SJSA1 (cell line): ENCODE results near the gene CYP4F12. TPM values are rescaled to one million over a fixed set of nuclear protein-coding genes. Genes with fewer than 3 reads are reported as not detected.

Experiments used
- DNase-seq, 2 experiments: peaks; one replicate each; pipeline ENCODE4 v3.0.0-alpha.2; 2015 to 2020; ENCODE audit warnings: low spot score in 2 of 2, low read depth in 1 of 2
- H3K27ac ChIP-seq: fragments of 250-450 bp; sonication (Bioruptor Pico); 2 replicates; pipeline ENCODE4 v1.5.1; 2020; ENCODE audit warnings: mild to moderate bottlenecking, moderate library complexity
- H3K27me3 ChIP-seq: fragments of 250-450 bp; sonication (Bioruptor Pico); replicated peaks from 2 replicates; pipeline ENCODE4 v1.5.1; 2020; ENCODE audit warnings: mild to moderate bottlenecking, moderate library complexity
- H3K36me3 ChIP-seq: fragments of 250-450 bp; sonication (Bioruptor Pico); 2 replicates; pipeline ENCODE4 v1.5.1; 2020; ENCODE audit warnings: mild to moderate bottlenecking
- H3K4me1 ChIP-seq: fragments of 250-450 bp; sonication (Bioruptor Pico); replicated peaks from 2 replicates; pipeline ENCODE4 v1.6.1; 2021; ENCODE audit warnings: mild to moderate bottlenecking
- H3K4me3 ChIP-seq: fragments of 250-450 bp; sonication (Bioruptor Pico); 2 replicates; pipeline ENCODE4 v1.5.1; 2020; ENCODE audit warnings: mild to moderate bottlenecking
- H3K9me3 ChIP-seq: fragments of 250-450 bp; sonication (Bioruptor Pico); replicated peaks from 2 replicates; pipeline ENCODE4 v1.5.1; 2020; ENCODE audit warnings: mild to moderate bottlenecking
- total RNA-seq: library from RNA; depleted of rRNA; stranded (reverse); fragments of >200 nt; shearing (Covaris generic); gene quantifications from 2 replicates; pipeline ENCODE4 v1.2.3, GENCODE V29; 2014; rRNA removed

The CYP4F12 gene
- total RNA-seq, result not detected in 2 replicates

GRCh38 chr19:15672580-15673175, at the start of gene CYP4F12:
Gene CYP4F12 (plus strand): TSS chr19:15673087. CDS start chr19:15673530, 443 bp downstream.
- Histone ChIP-seq H3K27ac (no peak within 1 kb of the TSS), H3K4me1 (no peaks in the 10 kb centered on the region), H3K9me3 (no peaks in the 10 kb centered on the region), H3K4me3 (no peak within 1 kb of the TSS), H3K36me3 (no peaks in the 10 kb centered on the region), H3K27me3 (no peaks in the 10 kb centered on the region)
- no peak for DNase-seq

- no peaks in the 10 kb centered on the region for H3K9me3 ChIP-seq
- no peak for DNase-seq
- H3K4me1 ChIP-seq, result no peaks in the 10 kb centered on the region
- H3K36me3 ChIP-seq, result no peaks in the 10 kb centered on the region
- no peak overlapping the region for H3K27ac ChIP-seq
- no peak overlapping the region for H3K4me3 ChIP-seq
- no peaks in the 10 kb centered on the region for H3K27me3 ChIP-seq
These were observed 49.1 kb upstream of the CYP4F12 start for GRCh38 chr19:15623711-15624318.

- DNase-seq, result peak in 1 of 2 experiments; percentile 34
- Histone ChIP-seq H3K4me3 (no peak overlapping the region), H3K27me3 (0 out of 2 replicates have a peak, but pooled peaks cover 1% of the 10 kb centered on the region), H3K4me1 (no peaks in the 10 kb centered on the region), H3K9me3 (no peaks in the 10 kb centered on the region), H3K36me3 (no peaks in the 10 kb centered on the region), H3K27ac (no peak overlapping the region)
These were observed 44.5 kb upstream of the CYP4F12 start for GRCh38 chr19:15628236-15629002.

- Histone ChIP-seq H3K4me1 (no peaks in the 10 kb centered on the region), H3K4me3 (no peak overlapping the region), H3K9me3 (no peaks in the 10 kb centered on the region), H3K27me3 (0 out of 2 replicates have a peak, but pooled peaks cover 6% of the 10 kb centered on the region), H3K36me3 (no peaks in the 10 kb centered on the region), H3K27ac (no peak overlapping the region)
- DNase-seq, result peak; percentile 38 to 65
These were observed 43.6 kb upstream of the CYP4F12 start for GRCh38 chr19:15629003-15629880.

- H3K36me3 ChIP-seq, result no peaks in the 10 kb centered on the region
- H3K4me1 ChIP-seq, result no peaks in the 10 kb centered on the region
- no peak overlapping the region for H3K27ac ChIP-seq
- no peak for DNase-seq
- no peaks in the 10 kb centered on the region for H3K9me3 ChIP-seq
- H3K27me3 ChIP-seq, result 0 out of 2 replicates have a peak, but pooled peaks cover 6% of the 10 kb centered on the region
- no peak overlapping the region for H3K4me3 ChIP-seq
These were observed 41.1 kb upstream of the CYP4F12 start for GRCh38 chr19:15631817-15632216.

GRCh38 chr19:15633082-15633835, 39.6 kb upstream of the CYP4F12 start:
- Histone ChIP-seq H3K36me3 (no peaks in the 10 kb centered on the region), H3K9me3 (no peaks in the 10 kb centered on the region), H3K27me3 (0 out of 2 replicates have a peak, but pooled peaks cover 6% of the 10 kb centered on the region), H3K4me3 (no peak overlapping the region), H3K4me1 (no peaks in the 10 kb centered on the region), H3K27ac (no peak overlapping the region)
- no peak for DNase-seq

GRCh38 chr19:15634105-15634504, 38.8 kb upstream of the CYP4F12 start:
- H3K36me3 ChIP-seq, result no peaks in the 10 kb centered on the region
- H3K9me3 ChIP-seq, result no peaks in the 10 kb centered on the region
- H3K4me1 ChIP-seq, result no peaks in the 10 kb centered on the region
- H3K27me3 ChIP-seq, result 0 out of 2 replicates have a peak, but pooled peaks cover 6% of the 10 kb centered on the region
- no peak overlapping the region for H3K27ac ChIP-seq
- DNase-seq, result no peak
- H3K4me3 ChIP-seq, result no peak overlapping the region

- H3K9me3 ChIP-seq, result no peaks in the 10 kb centered on the region
- no peaks in the 10 kb centered on the region for H3K4me1 ChIP-seq
- H3K4me3 ChIP-seq, result no peak overlapping the region
- no peak for DNase-seq
- 0 out of 2 replicates have a peak, but pooled peaks cover 6% of the 10 kb centered on the region for H3K27me3 ChIP-seq
- no peak overlapping the region for H3K27ac ChIP-seq
- no peaks in the 10 kb centered on the region for H3K36me3 ChIP-seq
These were observed 37.7 kb upstream of the CYP4F12 start for GRCh38 chr19:15635016-15635805.

- Histone ChIP-seq H3K4me3 (no peak overlapping the region), H3K36me3 (no peaks in the 10 kb centered on the region), H3K27ac (no peak overlapping the region), H3K9me3 (no peaks in the 10 kb centered on the region), H3K27me3 (0 out of 2 replicates have a peak, but pooled peaks cover 6% of the 10 kb centered on the region), H3K4me1 (no peaks in the 10 kb centered on the region)
- DNase-seq, result no peak
These were observed 36.9 kb upstream of the CYP4F12 start for GRCh38 chr19:15636026-15636425.

GRCh38 chr19:15639596-15639995, 33.3 kb upstream of the CYP4F12 start:
- Histone ChIP-seq H3K4me1 (no peaks in the 10 kb centered on the region), H3K9me3 (no peaks in the 10 kb centered on the region), H3K4me3 (no peak overlapping the region), H3K27ac (no peak overlapping the region), H3K27me3 (no peaks in the 10 kb centered on the region), H3K36me3 (no peaks in the 10 kb centered on the region)
- DNase-seq, result no peak

GRCh38 chr19:15640294-15640903, 32.5 kb upstream of the CYP4F12 start, which contains the start of gene CYP4F3:
Gene CYP4F3 (plus strand): TSS chr19:15640897. CDS start chr19:15641416, 519 bp downstream.
- H3K27ac ChIP-seq, result no peak within 1 kb of the TSS
- no peaks in the 10 kb centered on the region for H3K9me3 ChIP-seq
- no peaks in the 10 kb centered on the region for H3K36me3 ChIP-seq
- H3K27me3 ChIP-seq, result no peaks in the 10 kb centered on the region
- H3K4me1 ChIP-seq, result no peaks in the 10 kb centered on the region
- no peak within 1 kb of the TSS for H3K4me3 ChIP-seq
- DNase-seq, result no peak
